ENCODE results near the gene CALHM6. TPM values are rescaled to one million over a fixed set of nuclear protein-coding genes. Genes with fewer than 3 reads are reported as not detected.

Gene CALHM6
- total and polyA plus RNA-seq, 10 of the 15 experiments (the other 5 are each of a cell fraction or from before 2014, with no cell fraction given): 0.15 to 3.4 (median 1.3) TPM

DNA sequence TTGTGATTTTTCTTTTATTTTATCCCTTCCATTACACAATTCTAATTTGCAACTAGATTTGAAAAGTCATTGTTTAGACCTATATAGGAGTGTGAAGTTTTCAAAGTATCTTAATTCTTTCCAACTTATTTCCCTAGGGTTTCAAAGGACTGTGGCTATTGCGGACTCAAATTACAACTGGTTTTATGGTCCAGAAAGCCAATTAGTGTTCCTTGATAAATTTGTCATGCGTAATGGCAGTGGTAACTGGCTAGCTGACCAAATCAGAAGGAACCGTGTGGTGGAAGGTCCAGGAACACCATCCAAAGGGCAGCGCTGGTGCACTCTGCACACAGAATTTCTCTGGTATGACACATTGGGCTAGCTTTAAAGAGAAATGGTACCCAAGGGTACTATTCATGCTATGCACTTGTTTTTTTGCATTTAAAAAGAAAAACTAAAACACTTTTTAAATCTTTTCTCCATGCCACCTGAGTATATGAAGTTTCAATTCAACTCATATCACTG, 27.9 kb upstream of the CALHM6 start (continued):
- TF ChIP-seq, protein P1, sequence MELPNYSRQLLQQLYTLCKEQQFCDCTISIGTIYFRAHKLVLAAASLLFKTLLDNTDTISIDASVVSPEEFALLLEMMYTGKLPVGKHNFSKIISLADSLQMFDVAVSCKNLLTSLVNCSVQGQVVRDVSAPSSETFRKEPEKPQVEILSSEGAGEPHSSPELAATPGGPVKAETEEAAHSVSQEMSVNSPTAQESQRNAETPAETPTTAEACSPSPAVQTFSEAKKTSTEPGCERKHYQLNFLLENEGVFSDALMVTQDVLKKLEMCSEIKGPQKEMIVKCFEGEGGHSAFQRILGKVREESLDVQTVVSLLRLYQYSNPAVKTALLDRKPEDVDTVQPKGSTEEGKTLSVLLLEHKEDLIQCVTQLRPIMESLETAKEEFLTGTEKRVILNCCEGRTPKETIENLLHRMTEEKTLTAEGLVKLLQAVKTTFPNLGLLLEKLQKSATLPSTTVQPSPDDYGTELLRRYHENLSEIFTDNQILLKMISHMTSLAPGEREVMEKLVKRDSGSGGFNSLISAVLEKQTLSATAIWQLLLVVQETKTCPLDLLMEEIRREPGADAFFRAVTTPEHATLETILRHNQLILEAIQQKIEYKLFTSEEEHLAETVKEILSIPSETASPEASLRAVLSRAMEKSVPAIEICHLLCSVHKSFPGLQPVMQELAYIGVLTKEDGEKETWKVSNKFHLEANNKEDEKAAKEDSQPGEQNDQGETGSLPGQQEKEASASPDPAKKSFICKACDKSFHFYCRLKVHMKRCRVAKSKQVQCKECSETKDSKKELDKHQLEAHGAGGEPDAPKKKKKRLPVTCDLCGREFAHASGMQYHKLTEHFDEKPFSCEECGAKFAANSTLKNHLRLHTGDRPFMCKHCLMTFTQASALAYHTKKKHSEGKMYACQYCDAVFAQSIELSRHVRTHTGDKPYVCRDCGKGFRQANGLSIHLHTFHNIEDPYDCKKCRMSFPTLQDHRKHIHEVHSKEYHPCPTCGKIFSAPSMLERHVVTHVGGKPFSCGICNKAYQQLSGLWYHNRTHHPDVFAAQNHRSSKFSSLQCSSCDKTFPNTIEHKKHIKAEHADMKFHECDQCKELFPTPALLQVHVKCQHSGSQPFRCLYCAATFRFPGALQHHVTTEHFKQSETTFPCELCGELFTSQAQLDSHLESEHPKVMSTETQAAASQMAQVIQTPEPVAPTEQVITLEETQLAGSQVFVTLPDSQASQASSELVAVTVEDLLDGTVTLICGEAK (IDR thresholded peaks at IDR 0.05; ENCODE audit: borderline replicate concordance): no peak
- TF ChIP-seq RUNX3 (IDR thresholded peaks at IDR 0.05; ENCODE audit: low read length) (no peak), POLR2A (IDR thresholded peaks at IDR 0.05; ENCODE audit: low read depth, low read length) (no peak), SIN3A (IDR thresholded peaks at IDR 0.05; ENCODE audit: low read depth, low read length) (no peak), USF2 (IDR thresholded peaks at IDR 0.05; ENCODE audit: borderline replicate concordance, low read depth, low read length) (no peak), TCF3 (IDR thresholded peaks at IDR 0.05; ENCODE audit: borderline replicate concordance, insufficient read depth, low read depth, low read length) (no peak), HDAC2 (IDR thresholded peaks at IDR 0.05) (no peak), SMARCA5 (IDR thresholded peaks at IDR 0.05) (no peak), EGR1 (IDR thresholded peaks at IDR 0.05; ENCODE audit: borderline replicate concordance in 1 of 2, low read depth in 2 of 2, low read length in 2 of 2) (no peak)
- TF ChIP-seq, protein P2, sequence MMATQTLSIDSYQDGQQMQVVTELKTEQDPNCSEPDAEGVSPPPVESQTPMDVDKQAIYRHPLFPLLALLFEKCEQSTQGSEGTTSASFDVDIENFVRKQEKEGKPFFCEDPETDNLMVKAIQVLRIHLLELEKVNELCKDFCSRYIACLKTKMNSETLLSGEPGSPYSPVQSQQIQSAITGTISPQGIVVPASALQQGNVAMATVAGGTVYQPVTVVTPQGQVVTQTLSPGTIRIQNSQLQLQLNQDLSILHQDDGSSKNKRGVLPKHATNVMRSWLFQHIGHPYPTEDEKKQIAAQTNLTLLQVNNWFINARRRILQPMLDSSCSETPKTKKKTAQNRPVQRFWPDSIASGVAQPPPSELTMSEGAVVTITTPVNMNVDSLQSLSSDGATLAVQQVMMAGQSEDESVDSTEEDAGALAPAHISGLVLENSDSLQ (IDR thresholded peaks at IDR 0.05): no peak

Measured in GM12878 (cell line).